GM13976 (cell line): ENCODE results near the gene RPS6KA2.
A peak's percentile ranks its signal among the peaks of the same experiment; 100 is the strongest.

ENCODE experiments used
- DNase-seq: peaks from one replicate; pipeline ENCODE4 v3.0.0; 2012; ENCODE audit warnings: low spot score
- CTCF ChIP-seq: IDR thresholded peaks from 2 replicates; pipeline ENCODE4 v1.5.1; 2012; ENCODE audit warnings: borderline replicate concordance, mild to moderate bottlenecking; ENCODE audit not compliant: insufficient read depth; ENCODE audit errors: extremely low read depth, missing control alignments, control extremely low read depth
- in situ Hi-C: fragments of 300-500 bp; cut with MboI; formaldehyde crosslinking; loops from one replicate; pipeline ENCODE4 v1.12.0; 2022; ENCODE audit warnings: low sequenced_read_pairs, mixed read lengths, inconsistent platforms; ENCODE audit not compliant: unreplicated experiment

Gene RPS6KA2

GRCh38 chr6:166382500-166382932, 244.5 kb downstream of the RPS6KA2 start:
- no peak for TF ChIP-seq CTCF
- DNase-seq: peak; percentile 45
- in situ Hi-C loops: loop anchor here (10.0 kb wide), 1 partner anchor 108 kb away; no protein-coding TSS in a partner anchor

GRCh38 chr6:166381733-166382499, 245.1 kb downstream of the RPS6KA2 start:
- in situ Hi-C loops: loop anchor here (10.0 kb wide), 1 partner anchor 107 kb away; no protein-coding TSS in a partner anchor
- TF ChIP-seq CTCF: peak; percentile 96
- DNase-seq: peak; percentile 82

GRCh38 chr6:166381381-166381732, 245.7 kb downstream of the RPS6KA2 start:
- DNase-seq: no peak
- no peak for TF ChIP-seq CTCF
- in situ Hi-C loops: loop anchor here (10.0 kb wide), 1 partner anchor 107 kb away; no protein-coding TSS in a partner anchor

GRCh38 chr6:166379800-166380199, 247.3 kb downstream of the RPS6KA2 start:
- in situ Hi-C loops: loop anchor here (10.0 kb wide), 1 partner anchor 105 kb away; no protein-coding TSS in a partner anchor
- no peak for DNase-seq
- TF ChIP-seq CTCF: no peak

- no peak for TF ChIP-seq CTCF
- no peak for DNase-seq
- in situ Hi-C loops: no loop called here
Observed at GRCh38 chr6:166379103-166379586, 247.9 kb downstream of the RPS6KA2 start.

GRCh38 chr6:166377721-166378120, 249.3 kb downstream of the RPS6KA2 start:
- TF ChIP-seq CTCF: no peak
- no peak for DNase-seq
- in situ Hi-C loops: no loop called here
